Neutrophil (primary cell): ENCODE data around the gene GPC6.

ENCODE experiments used
- H3K27ac ChIP-seq: fragments of 200-600 bp; sonication (generic); 2 replicates; pipeline ENCODE4 v1.5.1; 2016; ENCODE audit warnings: mild to moderate bottlenecking, moderate library complexity
- H3K27me3 ChIP-seq: fragments of 200-600 bp; sonication (generic); 2 replicates; pipeline ENCODE4 v1.6.0; 2016; ENCODE audit warnings: mild to moderate bottlenecking
- H3K36me3 ChIP-seq: fragments of 200-600 bp; sonication (generic); 2 replicates; pipeline ENCODE4 v1.5.1; 2017
- H3K4me1 ChIP-seq, 2 experiments: fragments of 200-600 bp in 1 of 2; sonication (generic) in 1 of 2; 1 replicate in 1 of 2; 2 replicates in 1 of 2; pipeline versions ENCODE4 v1.5.1 to v1.6.1; 2013 to 2016; ENCODE audit warnings: low read depth in 1 of 2, low read length in 1 of 2, mild to moderate bottlenecking in 1 of 2, moderate library complexity in 1 of 2; ENCODE audit not compliant: control insufficient read depth in 1 of 2, insufficient read depth in 1 of 2
- H3K4me3 ChIP-seq, 2 experiments: fragments of 200-600 bp in 1 of 2; sonication (generic) in 1 of 2; 1 replicate in 1 of 2; 2 replicates in 1 of 2; pipeline ENCODE4 v1.5.1; 2013 to 2016; ENCODE audit warnings: low read depth in 1 of 2, low read length in 1 of 2, mild to moderate bottlenecking in 1 of 2, moderate library complexity in 1 of 2
- H3K9me3 ChIP-seq: fragments of 200-600 bp; sonication (generic); 2 replicates; pipeline ENCODE4 v1.5.1; 2016
- CTCF ChIP-seq: fragments of 200-600 bp; sonication (generic); IDR thresholded peaks from 2 replicates; pipeline ENCODE4 v1.5.1; 2016; ENCODE audit warnings: antibody characterized with exemption

The GPC6 gene

GRCh38 chr13:93529961-93530360, 303.4 kb downstream of the GPC6 start:
- TF ChIP-seq CTCF, result no peak
- Histone ChIP-seq H3K27ac (no peak overlapping the region), H3K27me3 (no peaks in the 10 kb centered on the region), H3K36me3 (no peaks in the 10 kb centered on the region), H3K9me3 (no peaks in the 10 kb centered on the region), H3K4me3 (no peak overlapping the region), H3K4me1 (no peaks in the 10 kb centered on the region)

- no peak overlapping the region for H3K4me3 ChIP-seq
- no peaks in the 10 kb centered on the region for H3K9me3 ChIP-seq
- no peaks in the 10 kb centered on the region for H3K36me3 ChIP-seq
- TF ChIP-seq CTCF, result no peak
- no peak overlapping the region for H3K27ac ChIP-seq
- no peaks in the 10 kb centered on the region for H3K27me3 ChIP-seq
- no peaks in the 10 kb centered on the region for H3K4me1 ChIP-seq
Measured at GRCh38 chr13:93534181-93534700, 307.6 kb downstream of the GPC6 start.

GRCh38 chr13:93535251-93535650, 308.6 kb downstream of the GPC6 start:
- Histone ChIP-seq H3K36me3 (no peaks in the 10 kb centered on the region), H3K27me3 (no peaks in the 10 kb centered on the region), H3K27ac (no peak overlapping the region), H3K9me3 (no peaks in the 10 kb centered on the region), H3K4me1 (no peaks in the 10 kb centered on the region), H3K4me3 (no peak overlapping the region)
- TF ChIP-seq CTCF, result no peak

- no peaks in the 10 kb centered on the region for H3K9me3 ChIP-seq
- H3K27ac ChIP-seq, result no peak overlapping the region
- H3K36me3 ChIP-seq, result no peaks in the 10 kb centered on the region
- no peak for TF ChIP-seq CTCF
- H3K27me3 ChIP-seq, result no peaks in the 10 kb centered on the region
- H3K4me3 ChIP-seq, result no peak overlapping the region
- no peaks in the 10 kb centered on the region for H3K4me1 ChIP-seq
Measured at GRCh38 chr13:93539914-93540313, 313.3 kb downstream of the GPC6 start.

- no peaks in the 10 kb centered on the region for H3K36me3 ChIP-seq
- H3K27me3 ChIP-seq, result no peaks in the 10 kb centered on the region
- H3K4me3 ChIP-seq, result no peak overlapping the region
- TF ChIP-seq CTCF, result no peak
- H3K9me3 ChIP-seq, result no peaks in the 10 kb centered on the region
- no peak overlapping the region for H3K27ac ChIP-seq
- no peaks in the 10 kb centered on the region for H3K4me1 ChIP-seq
Measured at GRCh38 chr13:93547886-93548285, 321.3 kb downstream of the GPC6 start.
